ENCODE measurements around the gene SLC5A4.
"Not testable (repeated sequence)": the region's sequence is repeated elsewhere in the genome, so short reads cannot be mapped to it uniquely, and the experiment has no call there.

The SLC5A4 gene

DNA sequence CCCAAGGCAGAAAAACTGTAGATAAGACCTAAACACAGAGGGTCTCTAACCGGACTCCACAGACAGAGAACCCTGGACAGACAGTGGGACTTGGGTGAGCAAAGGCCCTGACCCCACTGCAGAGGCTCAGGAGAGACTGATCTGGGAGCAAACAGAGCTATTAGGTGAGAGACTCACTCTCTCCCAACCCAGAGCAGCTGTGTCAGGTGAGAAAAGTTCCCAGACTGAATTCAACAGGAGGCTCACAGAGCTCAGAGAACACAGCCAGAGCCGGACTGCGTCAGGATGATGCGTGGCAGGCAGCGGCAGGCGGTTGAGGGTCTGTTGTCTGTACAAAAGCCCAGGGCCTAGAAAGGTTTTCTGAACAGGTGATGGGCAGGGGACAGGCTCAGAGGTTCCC lies 55.8 kb downstream of the SLC5A4 start:
- H3K27me3 Mint-ChIP-seq (ENCODE audit: low read depth): peaks cover 44% of the 10 kb centered on the region
- no peak overlapping the region for H3K4me3 Mint-ChIP-seq
- H3K36me3 Mint-ChIP-seq (ENCODE audit: low read depth): peaks cover 1% of the 10 kb centered on the region
- H3K4me1 Mint-ChIP-seq (ENCODE audit: low read depth): peaks cover 18% of the 10 kb centered on the region
- H3K9me3 Mint-ChIP-seq: no peaks in the 10 kb centered on the region
- no peak overlapping the region for H3K27ac Mint-ChIP-seq

DNA sequence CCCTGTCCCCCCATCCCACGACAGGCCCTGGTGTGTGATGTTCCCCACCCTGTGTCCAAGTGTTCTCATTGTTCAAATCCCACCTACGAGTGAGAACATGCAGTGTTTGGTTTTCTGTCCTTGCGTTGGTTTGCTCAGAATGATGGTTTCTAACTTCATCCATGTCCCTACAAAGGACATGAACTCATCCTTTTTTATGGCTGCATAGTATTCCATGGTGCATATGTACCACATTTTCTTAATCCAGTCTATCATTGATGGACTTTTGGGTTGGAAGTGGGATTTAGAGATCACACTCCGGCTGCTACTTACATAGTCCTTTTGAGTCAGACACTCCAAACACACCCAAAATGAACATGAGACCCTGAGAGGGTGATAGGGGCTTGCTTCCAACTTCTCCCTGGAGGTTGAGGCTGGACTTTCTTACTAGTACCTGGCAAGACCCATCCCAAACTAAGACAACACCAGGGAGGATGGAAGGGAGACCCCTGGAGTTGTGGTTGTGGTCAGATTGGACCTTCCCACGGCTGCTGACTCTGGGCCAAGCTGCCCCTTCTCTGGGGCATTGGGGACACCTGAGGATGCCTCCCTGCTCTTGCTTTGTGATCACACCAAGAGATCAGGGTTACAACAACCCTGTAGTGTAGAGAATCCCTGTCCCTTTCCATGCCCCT lies 57.5 kb downstream of the SLC5A4 start:
- not testable (repeated sequence) for H3K4me3 Mint-ChIP-seq; H3K27ac Mint-ChIP-seq; H3K9me3 Mint-ChIP-seq; H3K36me3 Mint-ChIP-seq (ENCODE audit: low read depth)
- Mint-ChIP-seq H3K4me1 (ENCODE audit: low read depth) (peaks cover 13% of the 10 kb centered on the region), H3K27me3 (ENCODE audit: low read depth) (peaks cover 33% of the 10 kb centered on the region)

DNA sequence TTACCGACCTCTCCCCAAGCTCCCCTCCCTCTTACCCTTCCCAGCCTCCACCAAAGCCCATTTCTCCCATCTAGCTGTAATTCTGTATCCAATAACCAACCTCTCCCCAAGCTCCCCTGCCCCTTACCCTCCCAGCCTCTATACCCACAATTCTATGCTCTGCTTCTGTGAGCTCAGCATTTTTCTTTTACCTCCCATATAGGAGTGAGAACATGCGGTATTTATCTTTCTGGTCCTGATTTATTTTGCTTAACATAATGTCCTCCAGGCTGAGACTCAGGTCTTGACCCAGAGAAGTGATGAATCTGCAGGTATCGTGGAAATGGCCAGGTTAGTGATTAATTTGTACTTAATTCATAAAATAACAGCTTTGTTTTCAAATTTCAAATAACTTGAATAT lies 59.2 kb downstream of the SLC5A4 start:
- H3K27me3 Mint-ChIP-seq (ENCODE audit: low read depth): peaks cover 28% of the 10 kb centered on the region
- H3K4me1 Mint-ChIP-seq (ENCODE audit: low read depth); H3K27ac Mint-ChIP-seq; H3K9me3 Mint-ChIP-seq; H3K4me3 Mint-ChIP-seq; H3K36me3 Mint-ChIP-seq (ENCODE audit: low read depth): not testable (repeated sequence)

GRCh38 chr22:32193346-32193745 lies 61.8 kb downstream of the SLC5A4 start:
- not testable (repeated sequence) for H3K27ac Mint-ChIP-seq; H3K36me3 Mint-ChIP-seq (ENCODE audit: low read depth); H3K4me3 Mint-ChIP-seq; H3K9me3 Mint-ChIP-seq; H3K4me1 Mint-ChIP-seq (ENCODE audit: low read depth)
- H3K27me3 Mint-ChIP-seq (ENCODE audit: low read depth): peaks cover 27% of the 10 kb centered on the region

- H3K27ac Mint-ChIP-seq; H3K36me3 Mint-ChIP-seq (ENCODE audit: low read depth); H3K4me3 Mint-ChIP-seq; H3K4me1 Mint-ChIP-seq (ENCODE audit: low read depth); H3K9me3 Mint-ChIP-seq: not testable (repeated sequence)
- peaks cover 26% of the 10 kb centered on the region for H3K27me3 Mint-ChIP-seq (ENCODE audit: low read depth)
Measured at GRCh38 chr22:32191021-32191420, 64.1 kb downstream of the SLC5A4 start.

DNA sequence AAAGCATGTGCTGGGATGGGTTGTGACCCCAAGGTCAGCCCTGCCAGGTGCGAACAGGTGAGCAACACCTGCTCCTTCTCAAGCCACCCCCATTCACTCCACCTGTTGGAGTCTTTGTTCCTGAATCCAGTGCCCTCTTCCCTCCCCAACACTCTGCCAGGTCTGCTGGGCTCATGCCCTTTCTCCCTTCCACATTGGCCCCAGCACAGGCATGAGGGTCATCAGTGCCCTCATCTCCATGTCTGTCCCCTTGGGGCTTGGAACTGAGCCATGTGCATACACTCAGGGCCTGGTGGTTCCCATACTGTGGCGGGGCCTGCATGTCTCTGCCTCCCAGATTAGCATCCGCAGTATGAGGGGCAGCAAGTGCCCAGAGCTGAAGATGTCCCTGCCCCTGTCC lies 69.3 kb downstream of the SLC5A4 start:
- no peaks in the 10 kb centered on the region for H3K4me1 Mint-ChIP-seq (ENCODE audit: low read depth)
- no peaks in the 10 kb centered on the region for H3K9me3 Mint-ChIP-seq
- peaks cover 14% of the 10 kb centered on the region for H3K27me3 Mint-ChIP-seq (ENCODE audit: low read depth)
- no peak overlapping the region for H3K27ac Mint-ChIP-seq
- no peak overlapping the region for H3K4me3 Mint-ChIP-seq
- no peaks in the 10 kb centered on the region for H3K36me3 Mint-ChIP-seq (ENCODE audit: low read depth)

- Mint-ChIP-seq H3K4me3 (no peak overlapping the region), H3K27ac (no peak overlapping the region), H3K36me3 (ENCODE audit: low read depth) (no peaks in the 10 kb centered on the region), H3K9me3 (no peaks in the 10 kb centered on the region), H3K4me1 (ENCODE audit: low read depth) (no peaks in the 10 kb centered on the region), H3K27me3 (ENCODE audit: low read depth) (peaks cover 18% of the 10 kb centered on the region)
Measured at GRCh38 chr22:32183625-32184024, 71.5 kb downstream of the SLC5A4 start.

GRCh38 chr22:32181043-32181442 lies 74.1 kb downstream of the SLC5A4 start:
- Mint-ChIP-seq H3K36me3 (ENCODE audit: low read depth) (no peaks in the 10 kb centered on the region), H3K27ac (no peak overlapping the region), H3K4me3 (no peak overlapping the region), H3K27me3 (ENCODE audit: low read depth) (peaks cover 24% of the 10 kb centered on the region), H3K9me3 (no peaks in the 10 kb centered on the region), H3K4me1 (ENCODE audit: low read depth) (no peaks in the 10 kb centered on the region)

- Mint-ChIP-seq H3K27ac (no peak overlapping the region), H3K36me3 (ENCODE audit: low read depth) (no peaks in the 10 kb centered on the region), H3K4me1 (ENCODE audit: low read depth) (no peaks in the 10 kb centered on the region), H3K4me3 (no peak overlapping the region), H3K9me3 (no peaks in the 10 kb centered on the region), H3K27me3 (ENCODE audit: low read depth) (peaks cover 42% of the 10 kb centered on the region)
Measured at GRCh38 chr22:32177221-32177765, 77.9 kb downstream of the SLC5A4 start.

DNA sequence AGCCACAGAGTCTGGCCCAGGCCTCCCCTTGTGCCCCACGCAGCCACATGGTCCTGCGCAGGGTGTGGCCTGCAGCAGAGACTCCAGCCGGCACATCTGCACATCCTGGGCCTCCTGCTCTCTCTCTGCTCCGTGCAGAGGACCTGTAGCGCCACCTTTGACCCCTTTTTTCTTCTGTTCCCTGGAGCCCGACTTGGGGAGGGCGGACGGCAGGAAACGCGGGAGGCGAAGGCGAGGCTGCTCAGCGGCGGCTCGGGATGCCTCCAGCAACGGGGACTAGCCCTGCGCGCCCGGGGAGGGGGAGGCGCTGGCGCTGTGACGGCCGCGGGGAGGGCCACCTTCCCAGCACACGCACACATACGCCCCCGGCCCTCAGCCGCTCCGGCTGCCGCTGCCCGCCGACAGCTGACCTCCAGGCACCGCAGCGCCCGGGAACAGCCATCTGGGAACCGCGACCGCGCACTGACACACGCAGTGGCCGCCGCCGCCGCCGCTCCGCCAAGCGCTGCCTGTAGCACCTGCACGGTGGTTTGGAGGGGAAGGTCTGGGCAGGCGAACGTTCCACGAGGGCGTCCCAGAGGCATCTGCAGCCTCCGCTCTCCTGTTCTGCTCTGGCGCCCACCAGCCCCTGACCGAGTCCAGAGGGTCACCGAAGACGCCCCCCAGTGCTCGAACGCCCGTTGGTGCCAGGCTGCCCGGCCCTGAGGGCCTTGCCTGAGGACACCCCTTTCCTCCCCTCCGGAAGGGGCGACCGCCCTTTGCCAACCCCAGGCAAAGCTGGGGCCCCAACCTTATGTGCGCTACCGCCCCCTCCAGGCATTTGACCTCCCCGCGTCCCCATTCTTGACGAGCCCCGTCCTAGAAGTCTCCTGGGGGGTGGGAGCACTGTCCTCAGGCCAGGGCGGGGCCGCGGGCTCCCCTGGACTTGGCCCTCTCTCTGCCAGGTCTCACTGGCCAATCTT lies 79.2 kb downstream of the SLC5A4 start:
- no peak overlapping the region for H3K4me3 Mint-ChIP-seq
- no peaks in the 10 kb centered on the region for H3K4me1 Mint-ChIP-seq (ENCODE audit: low read depth)
- no peaks in the 10 kb centered on the region for H3K9me3 Mint-ChIP-seq
- no peak overlapping the region for H3K27ac Mint-ChIP-seq
- peaks cover 42% of the 10 kb centered on the region for H3K27me3 Mint-ChIP-seq (ENCODE audit: low read depth)
- H3K36me3 Mint-ChIP-seq (ENCODE audit: low read depth): no peaks in the 10 kb centered on the region

DNA sequence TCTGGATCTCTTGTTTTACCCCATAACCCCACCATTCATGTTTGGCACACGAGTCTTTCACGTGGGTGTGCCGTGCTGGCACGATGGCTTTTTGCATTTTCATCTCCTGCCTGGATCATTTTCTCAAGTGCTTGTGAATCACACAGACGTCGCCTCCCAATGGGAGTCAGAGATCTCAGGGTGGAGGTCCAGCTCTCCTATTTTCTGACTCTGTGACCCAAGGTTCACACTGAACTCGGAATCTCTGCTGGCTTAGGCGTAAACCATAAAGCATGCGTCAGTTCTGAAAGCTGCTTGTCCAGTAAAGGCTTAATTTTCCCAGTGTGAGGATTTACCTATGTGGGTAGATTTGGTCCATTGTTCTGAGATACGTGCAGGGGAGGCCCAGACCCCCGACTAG lies 80.0 kb downstream of the SLC5A4 start:
- H3K36me3 Mint-ChIP-seq (ENCODE audit: low read depth): no peaks in the 10 kb centered on the region
- H3K27ac Mint-ChIP-seq: no peak overlapping the region
- H3K27me3 Mint-ChIP-seq (ENCODE audit: low read depth): peaks cover 42% of the 10 kb centered on the region
- no peaks in the 10 kb centered on the region for H3K9me3 Mint-ChIP-seq
- H3K4me3 Mint-ChIP-seq: no peak overlapping the region
- H3K4me1 Mint-ChIP-seq (ENCODE audit: low read depth): no peaks in the 10 kb centered on the region

Measured in T-helper 1 cell treated with Interleukin-12 subunit alpha and Interleukin-12 subunit beta and Interleukin-4 antibody, amounts not matched to agents 30 μg/mL and 1 μg/mL, for 36 hours (primary cell).